GM19455 (cell line): ENCODE results near the gene SNX33.
"Not testable (repeated sequence)": the region's sequence is repeated elsewhere in the genome, so short reads cannot be mapped to it uniquely, and the experiment has no call there.

Source experiments
- ATAC-seq: cut with Tn5 transposase; IDR thresholded peaks from one replicate; pipeline ENCODE4 v1.9.1; 2021; ENCODE audit not compliant: unreplicated experiment

SNX33 gene

DNA sequence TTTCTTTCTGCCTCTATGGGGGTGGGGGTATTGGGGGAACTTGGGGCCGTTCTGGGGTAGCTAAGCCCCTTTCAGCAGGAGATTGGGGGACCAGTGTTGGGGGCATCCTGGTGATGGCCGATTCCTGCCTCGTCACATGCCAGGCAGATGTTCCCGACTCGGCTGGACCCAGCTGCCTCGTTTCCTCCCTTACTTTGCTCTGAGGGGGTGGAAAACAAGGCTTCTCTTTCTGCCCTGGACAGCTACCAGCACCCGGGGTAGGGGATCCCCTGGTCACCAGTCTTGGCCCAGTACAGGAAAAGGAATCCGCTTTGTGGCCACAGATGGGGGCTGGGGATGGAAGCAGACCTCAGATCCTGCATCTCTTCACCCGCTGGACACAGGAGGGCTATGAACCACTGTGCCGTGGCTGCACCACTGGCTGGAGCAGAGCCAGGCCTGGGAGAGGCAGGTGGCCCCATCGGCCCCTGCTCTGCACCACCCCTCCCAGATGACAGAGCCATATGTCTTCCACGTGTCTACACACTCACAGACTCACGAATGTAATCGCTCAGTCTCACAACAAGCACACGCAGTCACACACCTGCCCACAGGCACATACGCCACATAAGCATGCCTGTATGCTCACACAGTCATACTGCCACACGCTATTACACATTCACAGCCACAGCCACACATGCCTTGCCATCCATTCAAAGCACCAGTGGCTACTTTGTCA is 12.4 kb downstream of the SNX33 start:
- ATAC-seq, result no peak

DNA sequence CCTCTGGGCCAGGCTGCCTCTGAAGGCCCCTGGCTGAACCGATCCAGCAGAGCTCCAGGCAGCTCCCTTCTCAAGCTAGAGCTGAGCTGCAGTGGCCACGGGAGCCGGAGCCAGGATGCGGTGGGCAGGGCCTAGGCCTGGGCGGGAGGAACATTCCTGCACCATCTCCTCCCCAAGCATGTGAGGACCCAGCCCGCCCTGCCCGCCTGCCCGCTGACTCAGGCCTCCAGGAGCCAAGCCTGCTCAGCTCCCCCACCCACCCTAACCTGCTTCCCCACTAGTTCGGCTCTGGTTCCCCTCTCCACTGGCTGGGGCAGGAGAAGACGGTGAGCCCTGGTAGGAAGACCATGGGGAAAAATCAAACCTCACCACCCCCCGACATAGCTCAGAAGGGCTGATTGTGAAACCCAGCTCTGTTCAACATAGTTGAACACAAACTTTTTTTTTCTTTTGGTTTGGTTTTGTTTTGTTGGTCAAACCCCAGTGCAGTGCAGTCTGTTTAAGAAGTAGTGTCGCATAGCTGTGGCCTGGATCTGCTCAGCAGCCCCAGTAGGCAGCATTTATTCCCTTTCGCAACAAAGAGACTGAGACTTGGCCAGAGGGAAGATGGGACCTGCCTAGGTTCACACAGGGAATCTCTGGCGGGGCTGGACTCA is 13.5 kb downstream of the SNX33 start:
- no peak for ATAC-seq

DNA sequence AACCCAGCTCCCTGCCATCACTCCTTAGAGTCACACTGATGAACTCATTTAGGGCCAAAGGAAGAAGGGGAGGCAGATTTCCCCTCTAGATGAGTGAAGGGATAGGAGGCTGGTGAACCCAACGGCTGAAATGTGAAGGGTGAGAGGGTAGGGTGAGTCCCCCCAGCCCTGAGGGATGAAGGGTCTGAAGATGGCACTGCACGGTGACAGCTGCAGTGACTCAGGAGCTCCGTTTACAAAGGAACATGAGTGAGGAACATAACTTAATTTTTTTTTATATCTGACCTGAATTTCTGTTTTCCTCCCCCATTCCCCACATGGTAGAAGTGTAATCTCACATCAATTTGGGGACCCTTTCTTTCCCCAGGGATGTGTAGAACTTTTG is 14.0 kb downstream of the SNX33 start:
- ATAC-seq, result no peak

DNA sequence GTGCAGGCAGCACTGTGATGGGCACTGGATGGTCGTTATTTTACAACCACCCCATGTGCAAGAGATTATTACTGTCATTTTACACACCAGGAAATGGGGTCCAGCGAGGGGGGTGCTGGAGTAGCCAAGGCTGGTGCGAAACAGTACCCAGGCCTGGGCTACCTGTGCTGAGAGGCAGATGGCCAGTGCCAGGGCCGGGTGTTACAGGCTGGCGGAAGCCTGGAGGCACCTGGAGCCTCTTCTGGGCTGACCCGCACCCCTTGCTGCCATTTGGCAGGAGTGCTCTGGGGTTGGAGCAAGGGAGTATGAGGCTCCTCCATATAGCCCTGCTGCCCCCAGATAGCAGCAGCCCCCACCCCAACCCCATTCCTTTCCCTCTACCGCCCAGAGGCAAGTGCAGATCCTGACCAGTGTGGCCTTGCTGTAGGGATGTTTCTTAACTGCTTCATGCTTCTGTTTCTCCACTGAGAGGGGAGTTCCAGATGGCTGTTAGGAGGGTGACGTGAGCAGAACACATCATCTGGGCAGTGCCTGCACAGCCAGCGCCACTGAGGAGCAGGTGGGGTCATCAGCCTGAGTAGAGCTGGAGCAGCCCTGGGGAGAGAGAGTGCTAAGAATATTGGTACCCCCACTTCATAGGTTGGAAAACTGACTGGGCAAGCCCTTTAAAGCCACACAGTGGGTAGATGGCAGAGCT is 15.3 kb downstream of the SNX33 start:
- no peak for ATAC-seq

DNA sequence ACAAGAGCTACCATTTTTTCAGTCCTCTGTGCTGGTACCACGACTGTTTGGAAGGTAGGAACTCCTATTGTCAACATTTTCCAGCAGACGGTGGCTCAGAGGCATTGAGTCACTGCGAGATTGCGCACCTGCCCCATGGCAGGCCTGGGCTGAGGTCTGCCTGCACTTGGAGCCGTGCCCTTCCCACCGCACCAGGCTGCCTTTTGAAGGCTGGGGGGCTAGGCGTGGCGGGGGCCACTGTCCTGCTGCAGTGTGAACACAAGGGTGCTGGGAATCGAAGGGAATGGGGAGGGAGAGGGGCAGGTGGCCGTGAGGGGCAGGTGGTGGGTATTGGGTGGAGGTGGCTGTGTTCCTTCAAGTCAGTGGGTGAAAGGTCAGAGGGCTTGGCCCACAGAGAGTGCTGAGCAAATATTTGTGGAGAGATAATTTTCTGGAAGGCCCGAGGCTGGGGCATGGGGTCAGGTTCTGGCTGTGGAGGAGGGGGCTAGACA is 16.3 kb downstream of the SNX33 start:
- ATAC-seq, result no peak

DNA sequence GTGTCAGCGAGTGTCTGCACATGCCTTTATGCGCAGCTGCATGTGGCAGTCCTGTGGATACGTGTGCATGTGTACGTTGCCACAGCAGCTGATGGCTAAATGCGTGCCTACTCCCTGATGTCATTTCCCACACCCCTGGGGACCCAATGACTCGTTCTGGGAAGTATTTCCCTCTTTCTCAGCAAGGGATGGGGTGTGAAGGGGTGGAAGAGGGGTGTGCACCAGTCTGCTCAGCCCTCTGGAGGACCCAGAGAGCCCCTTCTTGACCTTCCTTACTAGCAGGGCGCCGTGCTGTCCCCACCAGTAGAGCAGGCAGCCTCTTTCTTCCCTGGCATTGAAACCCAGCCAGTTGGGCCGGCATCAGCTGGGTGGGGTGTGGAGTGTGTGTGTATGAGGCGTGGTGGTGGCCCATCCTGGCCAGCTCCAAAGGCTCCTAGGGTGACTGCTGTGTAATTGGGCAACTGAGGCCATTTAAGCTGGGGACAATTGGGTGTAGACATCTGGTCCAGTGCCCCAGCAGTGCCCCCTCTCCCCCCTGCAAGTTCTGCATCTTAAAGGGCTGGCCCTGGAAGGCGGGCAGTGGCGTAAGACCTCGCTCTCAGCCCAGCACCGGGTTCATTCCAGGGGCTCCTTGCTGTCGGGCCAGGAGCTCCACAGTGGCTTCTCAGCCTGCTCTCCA is 19.2 kb downstream of the SNX33 start:
- ATAC-seq, result no peak

DNA sequence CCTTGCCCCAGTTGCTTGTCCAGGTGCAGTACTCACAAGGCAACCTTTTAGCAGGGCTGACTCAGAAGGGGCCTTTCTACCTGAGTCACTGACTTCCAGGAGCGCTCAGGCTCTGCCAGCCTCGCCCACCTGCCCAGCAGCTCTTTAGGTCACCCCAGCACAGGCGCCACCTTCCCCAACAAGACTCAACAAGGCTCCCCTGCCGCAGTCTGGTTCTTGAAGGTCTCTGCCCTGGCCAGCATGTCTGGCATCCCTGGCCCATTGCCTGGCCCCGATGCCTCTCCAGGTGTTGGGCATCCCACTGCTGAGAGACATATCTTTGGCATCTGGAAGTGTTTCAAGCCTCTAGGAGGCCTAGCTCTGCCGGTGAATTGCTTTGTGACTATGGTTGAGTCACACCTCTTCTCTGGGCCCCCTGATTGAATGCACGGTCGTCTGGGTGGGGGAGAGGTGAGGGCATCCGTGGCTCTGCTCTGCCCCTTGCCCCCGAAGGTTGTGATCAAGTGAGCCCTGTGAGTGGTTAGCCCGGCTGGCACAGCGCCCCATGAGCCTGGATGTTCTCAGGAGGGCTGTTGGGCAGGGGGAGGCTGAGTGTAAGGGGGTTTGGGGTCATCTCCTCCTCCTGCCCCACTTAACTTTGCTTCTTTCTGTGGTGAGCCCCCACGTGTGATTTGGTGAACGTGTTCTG is 21.6 kb downstream of the SNX33 start:
- ATAC-seq, result no peak

DNA sequence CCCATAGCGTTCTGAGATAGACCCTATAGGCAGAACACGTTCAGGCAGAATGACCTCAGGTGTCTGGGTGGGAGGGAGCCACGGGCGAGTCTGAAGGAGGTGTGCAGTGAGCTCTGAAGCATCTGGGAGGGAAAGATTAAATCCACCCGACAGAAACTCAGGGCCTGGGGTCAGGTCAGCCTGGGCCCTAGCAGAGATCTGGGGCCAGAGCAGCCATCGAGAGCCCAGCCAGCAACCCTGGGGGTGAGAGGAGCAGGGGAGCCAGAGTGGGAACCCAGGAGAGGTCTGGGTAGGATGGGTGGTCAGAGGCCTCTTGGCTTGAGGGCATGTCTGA is 22.1 kb downstream of the SNX33 start:
- no peak for ATAC-seq

DNA sequence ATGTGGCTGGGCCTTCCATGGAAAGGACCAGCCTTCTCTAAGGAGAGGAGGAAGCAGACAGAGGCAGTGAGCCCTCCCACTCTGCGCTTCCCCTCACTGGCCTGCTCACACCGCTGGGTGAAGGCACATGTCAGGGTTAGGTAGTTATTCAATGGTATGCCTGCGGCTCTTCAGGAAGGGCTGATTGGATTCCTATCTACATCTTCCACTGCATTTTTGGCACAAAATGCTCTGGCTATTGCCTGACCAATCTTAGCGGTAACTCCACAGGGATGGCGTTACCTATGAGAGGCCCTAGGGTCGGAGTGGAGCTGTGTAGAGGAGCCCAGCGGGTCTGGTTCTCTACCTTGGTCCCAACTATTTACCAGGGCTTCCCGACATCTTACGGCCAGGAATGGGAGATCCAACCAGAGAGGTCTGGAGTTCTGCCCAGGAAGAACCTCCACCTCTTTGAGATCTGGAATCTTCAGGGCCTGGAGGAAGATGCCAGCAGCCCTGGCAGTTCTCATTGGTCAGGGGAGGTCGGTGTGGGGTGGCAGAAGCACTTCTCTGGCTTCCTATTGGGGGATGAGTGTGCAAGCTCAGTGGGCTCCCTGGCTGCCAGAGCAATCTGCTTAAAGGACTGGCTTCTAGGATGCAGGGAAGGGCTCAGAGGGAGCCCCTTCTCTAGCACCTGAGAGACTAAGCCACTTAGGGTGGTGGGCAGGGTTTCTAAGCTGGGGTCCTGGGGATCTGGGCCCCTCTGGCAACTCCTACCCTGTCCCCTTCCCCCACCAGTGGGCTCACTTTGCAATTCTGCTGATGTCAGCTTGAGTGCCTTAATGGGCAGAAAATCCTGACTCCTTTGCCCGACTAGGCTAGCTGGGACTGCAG is 24.3 kb downstream of the SNX33 start:
- no peak for ATAC-seq

DNA sequence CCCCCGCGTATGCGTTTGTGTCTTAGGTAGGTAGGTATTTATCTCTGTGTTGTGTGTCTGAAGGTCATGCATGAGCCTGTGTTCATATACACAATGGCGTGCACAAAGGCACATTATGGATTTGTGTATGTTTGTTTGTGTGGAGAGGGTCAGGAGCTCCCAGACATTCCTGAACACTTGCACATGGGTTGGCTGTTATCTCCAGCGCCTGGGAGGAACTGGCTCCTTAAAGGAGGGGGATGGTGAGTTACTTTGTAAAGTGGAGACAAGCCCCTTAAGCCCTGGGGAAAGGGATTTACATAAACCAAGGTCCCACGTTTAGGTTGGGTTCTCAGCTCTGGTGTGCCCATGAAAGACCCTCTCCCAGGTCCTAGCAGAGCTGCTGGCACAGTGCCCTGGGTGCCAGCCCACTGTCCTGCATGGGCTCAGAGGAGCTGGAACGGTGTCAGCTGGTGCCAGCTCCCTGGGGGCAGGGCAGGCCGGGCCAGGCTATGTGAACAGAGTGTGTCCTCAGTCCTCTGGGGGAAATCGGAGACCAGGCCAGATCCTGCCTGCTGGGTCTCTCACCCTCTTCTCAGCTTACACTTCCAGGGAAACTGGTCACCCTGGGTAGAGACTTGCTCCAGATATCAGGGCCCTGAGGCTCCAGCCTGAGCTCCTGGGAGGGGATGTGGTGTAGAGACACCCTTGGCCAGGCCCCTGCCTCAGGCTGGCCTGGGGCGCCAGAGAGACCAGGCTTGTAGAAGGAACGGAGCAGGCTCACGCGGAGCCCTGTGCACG is 25.1 kb downstream of the SNX33 start:
- no peak for ATAC-seq

DNA sequence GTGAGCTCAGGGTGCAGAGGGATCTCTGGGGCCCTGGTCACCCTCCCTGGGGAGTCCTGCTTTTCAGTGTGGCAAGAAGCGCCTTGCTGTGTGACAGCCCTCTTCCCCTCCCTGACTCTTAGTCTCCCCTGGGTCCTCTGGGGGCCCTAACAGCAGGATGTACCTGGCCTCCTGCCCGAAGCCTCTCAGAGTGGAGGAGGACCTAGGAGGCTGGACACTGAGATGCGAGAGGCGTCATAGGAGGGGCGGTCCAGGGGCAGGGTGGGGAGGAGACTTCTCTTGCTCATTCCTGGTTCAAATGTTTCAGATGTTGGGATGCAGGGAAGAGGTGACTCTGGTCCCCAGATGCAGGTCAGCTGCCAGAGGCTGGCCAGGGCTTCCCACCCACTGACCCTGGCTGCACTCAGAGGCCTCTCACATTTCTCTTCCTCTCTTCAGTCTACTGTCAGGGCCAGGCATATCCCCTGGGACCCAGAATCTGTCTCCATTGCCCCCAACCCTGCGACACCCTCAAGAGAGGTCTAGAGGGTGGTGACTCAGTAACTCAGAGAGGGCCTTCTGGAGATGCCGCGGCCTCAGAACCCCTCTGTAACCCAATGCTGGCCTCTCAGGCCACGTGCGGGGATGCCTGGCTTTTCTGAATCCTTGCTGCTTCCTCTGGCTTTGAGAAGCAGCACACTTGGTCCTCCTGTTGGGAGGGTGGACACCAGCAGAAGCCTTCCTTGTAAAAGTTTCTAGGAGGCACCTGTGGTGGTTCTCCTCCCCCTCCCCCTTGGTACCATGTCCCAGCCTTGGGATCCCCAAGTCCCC is 25.9 kb downstream of the SNX33 start:
- ATAC-seq, result no peak

DNA sequence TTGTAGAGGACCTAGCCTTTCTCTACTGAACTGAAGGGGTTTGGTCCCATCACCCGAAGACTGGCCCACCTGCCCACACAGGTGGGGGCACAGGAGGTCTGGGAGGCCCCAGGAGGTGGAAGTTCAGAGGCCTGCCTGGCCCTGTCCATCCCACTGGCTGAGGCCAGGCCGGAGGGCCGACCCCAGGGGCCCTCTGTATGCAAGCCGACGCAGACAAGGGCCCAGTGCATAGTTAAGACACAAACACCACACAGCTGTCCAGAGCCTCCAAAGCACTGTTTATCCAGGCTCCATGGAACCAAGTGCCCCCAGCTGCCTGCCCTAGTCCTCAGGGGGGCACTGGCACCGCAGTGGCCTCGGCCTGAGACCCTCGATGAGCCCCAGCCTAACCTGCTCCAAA is 26.7 kb downstream of the SNX33 start:
- no peak for ATAC-seq

DNA sequence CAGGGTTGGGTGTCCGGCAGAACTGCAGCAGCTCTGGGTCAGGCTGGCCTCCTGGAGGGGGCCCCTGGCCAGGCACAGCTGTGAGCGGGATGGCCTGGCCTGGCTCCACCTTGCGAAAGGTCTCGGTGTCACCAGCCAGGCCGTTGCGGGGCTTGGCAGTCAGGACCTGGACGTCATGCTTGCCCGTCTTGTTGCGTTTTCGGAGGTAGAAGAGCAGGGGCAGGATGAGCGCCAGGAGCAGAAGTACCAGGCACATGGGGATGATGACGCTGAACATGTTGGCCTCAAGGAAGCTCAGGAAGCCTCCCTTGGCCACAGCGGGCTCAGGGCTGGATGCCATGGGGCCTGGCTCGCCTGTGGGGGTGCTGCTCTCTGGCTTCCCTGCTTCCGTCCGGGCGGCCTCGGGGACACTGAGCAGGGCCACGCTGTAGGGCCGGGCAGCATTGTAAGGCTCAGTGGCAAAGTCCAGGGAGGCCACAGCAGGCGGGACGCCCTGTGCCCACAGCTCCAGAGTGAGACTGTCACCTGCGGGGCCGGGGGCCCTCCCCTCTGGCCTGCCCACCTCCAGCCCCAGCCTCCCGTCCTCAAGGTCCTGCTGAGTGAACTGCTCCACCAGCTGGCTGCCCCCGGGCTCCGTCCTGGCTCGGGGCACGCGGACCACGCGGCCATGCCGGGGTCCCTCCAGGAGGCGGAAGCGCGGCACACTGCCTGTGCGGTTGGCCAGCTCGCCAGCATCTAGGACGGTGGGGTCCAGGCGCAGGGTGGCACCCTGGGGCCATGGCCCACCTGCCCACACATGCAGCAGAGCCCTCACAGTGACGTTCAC is 28.1 kb downstream of the SNX33 start:
- ATAC-seq, result no peak

DNA sequence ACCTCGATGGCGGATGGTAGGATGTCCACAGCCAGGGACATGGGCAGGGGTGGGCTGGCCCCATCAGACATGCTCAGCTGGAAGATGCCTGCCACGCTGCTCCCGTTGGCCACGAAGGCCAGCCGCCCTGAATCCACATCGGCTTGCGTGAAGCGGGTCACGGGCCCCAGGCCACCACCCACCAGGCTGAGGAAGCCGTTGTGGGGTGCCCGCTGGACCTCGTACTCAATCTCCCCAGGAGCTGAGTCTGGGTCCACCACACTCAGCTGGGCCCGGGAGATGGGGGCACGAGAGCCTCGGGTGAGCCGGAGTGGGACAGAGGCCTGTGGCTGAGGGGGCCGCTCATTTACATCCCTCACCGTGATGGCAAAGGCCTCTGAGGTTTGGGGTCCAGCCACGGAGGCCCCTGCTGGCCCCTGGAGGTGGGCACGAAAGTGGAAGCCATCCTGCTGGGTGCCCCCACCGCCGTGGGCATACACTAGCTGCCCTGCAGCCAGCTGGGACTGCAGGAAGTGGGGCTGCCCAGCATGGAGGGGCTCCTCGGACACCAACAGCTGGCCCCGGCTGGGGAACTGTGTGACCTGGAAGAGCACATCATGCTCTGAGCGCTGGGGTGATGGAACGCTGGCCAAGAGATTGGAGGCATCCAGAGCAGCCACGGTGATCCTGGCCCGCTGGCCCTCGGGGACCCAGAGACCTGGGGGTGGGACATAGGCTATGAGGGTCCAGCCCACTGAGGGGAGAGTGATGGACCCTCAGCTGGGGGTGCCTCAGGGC is 29.2 kb downstream of the SNX33 start:
- ATAC-seq, result no peak

DNA sequence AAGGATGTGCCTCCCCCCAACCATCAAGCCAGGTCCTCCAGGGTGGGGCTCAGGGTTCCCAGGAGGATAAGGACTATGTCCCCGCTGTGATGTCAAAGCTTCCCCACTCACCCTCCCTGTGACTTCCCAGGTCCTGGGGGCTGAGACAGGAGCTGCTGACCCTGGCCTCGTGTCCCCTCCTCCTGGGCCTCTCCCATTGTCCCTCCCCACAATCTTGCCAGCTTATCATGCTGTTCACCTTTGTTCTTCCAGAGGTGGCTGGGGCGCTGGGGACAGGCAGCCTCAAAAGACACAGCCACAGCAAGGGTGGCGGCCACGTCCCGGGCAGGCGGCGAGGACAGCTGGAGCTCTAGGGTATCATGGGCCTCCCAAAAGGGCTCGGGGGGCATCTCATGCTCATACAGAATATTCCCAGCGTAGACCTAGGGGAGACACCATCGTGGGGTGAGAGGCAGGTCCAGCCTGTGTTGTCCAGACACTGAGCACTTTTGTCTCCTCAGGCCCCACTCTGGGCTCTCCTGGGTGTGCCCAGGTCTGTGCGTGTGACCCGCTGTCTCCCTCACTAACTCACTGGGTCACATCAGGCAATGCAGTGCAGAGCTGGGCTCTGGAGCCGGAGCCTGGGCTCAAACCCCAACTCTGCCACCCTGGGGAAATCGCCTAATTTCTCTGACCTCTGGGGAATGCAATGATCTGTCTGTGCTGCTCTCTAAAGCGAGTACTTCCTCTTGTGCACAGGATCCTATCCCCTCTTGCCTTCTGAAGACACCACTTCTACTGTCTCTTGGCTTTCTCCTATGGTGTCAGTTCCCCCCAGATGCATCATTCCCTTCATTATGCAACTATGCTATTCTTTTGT is 30.0 kb downstream of the SNX33 start:
- no peak for ATAC-seq

DNA sequence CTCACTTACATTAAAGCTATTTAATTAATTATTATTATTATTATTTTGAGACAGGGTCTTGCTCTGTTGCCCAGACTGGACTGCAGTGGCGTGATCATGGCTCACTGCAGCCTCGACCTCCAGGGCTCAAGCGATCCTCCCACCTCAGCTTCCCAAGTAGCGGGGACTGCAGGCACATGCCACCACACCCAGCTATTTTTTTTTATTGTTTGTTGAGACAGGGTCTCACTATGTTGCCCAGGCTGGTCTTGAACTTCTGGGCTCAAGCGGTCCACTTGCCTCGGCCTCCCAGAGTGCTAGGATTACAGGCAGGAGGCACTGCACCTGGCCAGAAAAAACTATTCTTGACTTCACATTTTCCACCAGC is 30.6 kb downstream of the SNX33 start:
- ATAC-seq, result not testable (repeated sequence)
